ENCODE results near the gene SCYL3. TPM values are rescaled to one million over a fixed set of nuclear protein-coding genes. Genes with fewer than 3 reads are reported as not detected.

The SCYL3 gene
- total RNA-seq, 1 donor from 2014 or later, result 8.1 TPM

GRCh38 chr1:169885207-169885606 is 8.5 kb downstream of the SCYL3 start:
- Mint-ChIP-seq H3K27ac (ENCODE audit: unreplicated experiment) (no peak overlapping the region), H3K4me1 (peaks cover 4% of the 10 kb centered on the region), H3K9me3 (no peaks in the 10 kb centered on the region), H3K36me3 (ENCODE audit: low read depth) (peaks cover 7% of the 10 kb centered on the region), H3K4me3 (no peak overlapping the region), H3K27me3 (ENCODE audit: low read depth) (no peaks in the 10 kb centered on the region)
- TF ChIP-seq CTCF (conservative IDR thresholded peaks at IDR 0.05), result no peak
- DNase-seq (ENCODE audit: low read depth, low spot score), result no peak

GRCh38 chr1:169884634-169885033 is 9.1 kb downstream of the SCYL3 start:
- Mint-ChIP-seq H3K27me3 (ENCODE audit: low read depth) (no peaks in the 10 kb centered on the region), H3K9me3 (no peaks in the 10 kb centered on the region), H3K4me3 (no peak overlapping the region), H3K4me1 (peaks cover 4% of the 10 kb centered on the region), H3K27ac (ENCODE audit: unreplicated experiment) (no peak overlapping the region), H3K36me3 (ENCODE audit: low read depth) (peaks cover 7% of the 10 kb centered on the region)
- TF ChIP-seq CTCF (conservative IDR thresholded peaks at IDR 0.05), result no peak
- DNase-seq (ENCODE audit: low read depth, low spot score), result no peak

- Mint-ChIP-seq H3K4me3 (no peak overlapping the region), H3K27ac (ENCODE audit: unreplicated experiment) (no peak overlapping the region), H3K36me3 (ENCODE audit: low read depth) (peaks cover 10% of the 10 kb centered on the region), H3K4me1 (no peaks in the 10 kb centered on the region), H3K27me3 (ENCODE audit: low read depth) (no peaks in the 10 kb centered on the region), H3K9me3 (no peaks in the 10 kb centered on the region)
- no peak for DNase-seq (ENCODE audit: low read depth, low spot score)
- TF ChIP-seq CTCF (conservative IDR thresholded peaks at IDR 0.05), result no peak
Observed at GRCh38 chr1:169882039-169882511, 11.6 kb downstream of the SCYL3 start.

- H3K9me3 Mint-ChIP-seq, result no peaks in the 10 kb centered on the region
- H3K4me1 Mint-ChIP-seq, result no peaks in the 10 kb centered on the region
- H3K4me3 Mint-ChIP-seq, result no peak overlapping the region
- TF ChIP-seq CTCF (conservative IDR thresholded peaks at IDR 0.05), result no peak
- peaks cover 23% of the 10 kb centered on the region for H3K36me3 Mint-ChIP-seq (ENCODE audit: low read depth)
- DNase-seq (ENCODE audit: low read depth, low spot score), result no peak
- peak overlapping the region; percentile 10 for H3K27ac Mint-ChIP-seq (ENCODE audit: unreplicated experiment)
- H3K27me3 Mint-ChIP-seq (ENCODE audit: low read depth), result no peaks in the 10 kb centered on the region
Observed at GRCh38 chr1:169879034-169879840, 14.5 kb downstream of the SCYL3 start.

GRCh38 chr1:169878498-169878897 is 15.2 kb downstream of the SCYL3 start:
- Mint-ChIP-seq H3K4me1 (no peaks in the 10 kb centered on the region), H3K4me3 (no peak overlapping the region), H3K36me3 (ENCODE audit: low read depth) (peaks cover 30% of the 10 kb centered on the region), H3K27ac (ENCODE audit: unreplicated experiment) (peak overlapping the region; percentile 22), H3K27me3 (ENCODE audit: low read depth) (no peaks in the 10 kb centered on the region), H3K9me3 (no peaks in the 10 kb centered on the region)
- DNase-seq (ENCODE audit: low read depth, low spot score), result no peak
- no peak for TF ChIP-seq CTCF (conservative IDR thresholded peaks at IDR 0.05)

Measured in neural crest cell (in vitro differentiated cells).